Urinary bladder (tissue), 4 donors: ENCODE results near the gene RB1. TPM values are rescaled to one million over a fixed set of nuclear protein-coding genes. Genes with fewer than 3 reads are reported as not detected.
"Not testable (repeated sequence)": the region's sequence is repeated elsewhere in the genome, so short reads cannot be mapped to it uniquely, and the experiment has no call there.

Experiments
- DNase-seq: peaks from one replicate; pipeline ENCODE4 v3.0.0-alpha.2; 2015; ENCODE audit errors: extremely low spot score
- H3K27ac ChIP-seq: one replicate; pipeline ENCODE4 v1.5.1; 2013; ENCODE audit warnings: low read depth, mild to moderate bottlenecking, moderate library complexity
- H3K36me3 ChIP-seq: one replicate; pipeline ENCODE4 v1.6.1; 2013; ENCODE audit warnings: mild to moderate bottlenecking, moderate library complexity; ENCODE audit not compliant: insufficient read depth
- H3K4me1 ChIP-seq: one replicate; pipeline ENCODE4 v1.6.1; 2013; ENCODE audit warnings: mild to moderate bottlenecking, moderate library complexity; ENCODE audit not compliant: insufficient read depth
- H3K4me3 ChIP-seq: one replicate; pipeline ENCODE4 v1.5.1; 2013; ENCODE audit warnings: low read depth, low read length
- WGBS: extraction: QIAGEN DNeasy Blood & Tissue Kit; methylation state at CpG from one replicate; pipeline ENCODE4 v1.1.7; 2013; 5-methylcytosine and 5-hydroxymethylcytosine counted together
- polyA plus RNA-seq: library from polyadenylated mRNA; stranded (reverse); fragments of 200-250 nt; gene quantifications from one replicate; pipeline ENCODE4 v1.2.3, GENCODE V29; 2013
- total RNA-seq: library from RNA; depleted of rRNA; stranded (reverse); fragments of >200 nt; gene quantifications from one replicate; pipeline ENCODE4 v1.2.3, GENCODE V29; 2014
- donor health status: healthy with polysubstance abuse.
- donor health status: healthy.

Gene RB1
- total and polyA plus RNA-seq, 2 donors = 19.7 to 81.6 TPM

GRCh38 chr13:48344264-48344663 is 40.7 kb downstream of the RB1 start:
- Histone ChIP-seq H3K36me3 (no peaks in the 10 kb centered on the region), H3K4me1 (no peaks in the 10 kb centered on the region), H3K4me3 (no peak overlapping the region), H3K27ac (no peak overlapping the region)
- WGBS = 86% methylated on average over 2 of the region's 2 CpGs
- DNase-seq = no peak

GRCh38 chr13:48346583-48346982 is 43.0 kb downstream of the RB1 start:
- 88% methylated on average over 1 of the region's 1 CpG for WGBS
- Histone ChIP-seq H3K4me1 (no peaks in the 10 kb centered on the region), H3K4me3 (no peak overlapping the region), H3K27ac (no peak overlapping the region), H3K36me3 (no peaks in the 10 kb centered on the region)
- DNase-seq = no peak

GRCh38 chr13:48349525-48349924 is 46.0 kb downstream of the RB1 start:
- no peak overlapping the region for H3K4me3 ChIP-seq
- no peak overlapping the region for H3K27ac ChIP-seq
- H3K4me1 ChIP-seq = no peaks in the 10 kb centered on the region
- no peak for DNase-seq
- 94% methylated on average over 2 of the region's 2 CpGs for WGBS
- H3K36me3 ChIP-seq = no peaks in the 10 kb centered on the region

- DNase-seq = no peak
- Histone ChIP-seq H3K4me3 (no peak overlapping the region), H3K27ac (no peak overlapping the region), H3K36me3 (no peaks in the 10 kb centered on the region), H3K4me1 (no peaks in the 10 kb centered on the region)
- 98% methylated on average over 2 of the region's 2 CpGs for WGBS
These were observed 50.0 kb downstream of the RB1 start for GRCh38 chr13:48353590-48353989.

GRCh38 chr13:48355524-48355923 is 52.0 kb downstream of the RB1 start:
- H3K27ac ChIP-seq, DNase-seq, H3K36me3 ChIP-seq, H3K4me1 ChIP-seq, H3K4me3 ChIP-seq: not testable (repeated sequence)
- WGBS = 98% methylated on average over 2 of the region's 2 CpGs

GRCh38 chr13:48356750-48357149 is 53.2 kb downstream of the RB1 start:
- Histone ChIP-seq H3K4me3 (no peak overlapping the region), H3K4me1 (no peaks in the 10 kb centered on the region), H3K36me3 (no peaks in the 10 kb centered on the region), H3K27ac (no peak overlapping the region)
- WGBS = 58% methylated on average over 3 of the region's 3 CpGs
- DNase-seq = no peak

- DNase-seq = no peak
- no peaks in the 10 kb centered on the region for H3K4me1 ChIP-seq
- H3K36me3 ChIP-seq = no peaks in the 10 kb centered on the region
- no peak overlapping the region for H3K4me3 ChIP-seq
- no peak overlapping the region for H3K27ac ChIP-seq
- 91% methylated on average over 1 of the region's 1 CpG for WGBS
These were observed 66.4 kb downstream of the RB1 start for GRCh38 chr13:48369988-48370387.

- no peaks in the 10 kb centered on the region for H3K36me3 ChIP-seq
- WGBS = 66% methylated on average over 2 of the region's 2 CpGs
- no peak for DNase-seq
These were observed 67.3 kb downstream of the RB1 start for GRCh38 chr13:48370815-48371214.

GRCh38 chr13:48377857-48378256 is 74.3 kb downstream of the RB1 start:
- 94% methylated on average over 2 of the region's 2 CpGs for WGBS
- no peak for DNase-seq
- no peak overlapping the region for H3K27ac ChIP-seq
- H3K36me3 ChIP-seq = no peaks in the 10 kb centered on the region
- H3K4me3 ChIP-seq = no peak overlapping the region
- no peaks in the 10 kb centered on the region for H3K4me1 ChIP-seq

More at GRCh38 chr13:48370815-48371214, 67.3 kb downstream of the RB1 start:
- Histone ChIP-seq H3K4me1 (no peaks in the 10 kb centered on the region), H3K27ac (no peak overlapping the region), H3K4me3 (no peak overlapping the region)

- Histone ChIP-seq H3K36me3 (no peaks in the 10 kb centered on the region), H3K4me1 (no peaks in the 10 kb centered on the region), H3K27ac (no peak overlapping the region), H3K4me3 (no peak overlapping the region)
- no peak for DNase-seq
These were observed 77.0 kb downstream of the RB1 start for GRCh38 chr13:48380581-48380980.

GRCh38 chr13:48383384-48383783 is 79.8 kb downstream of the RB1 start:
- no peak for DNase-seq
- WGBS = 95% methylated on average over 2 of the region's 2 CpGs
- Histone ChIP-seq H3K4me3 (no peak overlapping the region), H3K27ac (no peak overlapping the region), H3K4me1 (no peaks in the 10 kb centered on the region), H3K36me3 (no peaks in the 10 kb centered on the region)

- DNase-seq = no peak
- no peaks in the 10 kb centered on the region for H3K4me1 ChIP-seq
- H3K36me3 ChIP-seq = no peaks in the 10 kb centered on the region
- 88% methylated on average over 8 of the region's 8 CpGs for WGBS
- H3K4me3 ChIP-seq = no peak overlapping the region
- H3K27ac ChIP-seq = no peak overlapping the region
These were observed 83.3 kb downstream of the RB1 start for GRCh38 chr13:48386816-48387215.

GRCh38 chr13:48391257-48391656 is 87.7 kb downstream of the RB1 start:
- 97% methylated on average over 3 of the region's 3 CpGs for WGBS
- no peak for DNase-seq

GRCh38 chr13:48393030-48393697 is 89.6 kb downstream of the RB1 start:
- DNase-seq = no peak
- Histone ChIP-seq H3K4me3 (no peak overlapping the region), H3K4me1 (no peaks in the 10 kb centered on the region), H3K36me3 (no peaks in the 10 kb centered on the region), H3K27ac (no peak overlapping the region)
- 77% methylated on average over 3 of the region's 3 CpGs for WGBS

More at GRCh38 chr13:48391257-48391656, 87.7 kb downstream of the RB1 start:
- Histone ChIP-seq H3K4me3 (no peak overlapping the region), H3K36me3 (no peaks in the 10 kb centered on the region), H3K4me1 (no peaks in the 10 kb centered on the region), H3K27ac (no peak overlapping the region)

GRCh38 chr13:48393698-48394085 is 90.1 kb downstream of the RB1 start:
- Histone ChIP-seq H3K4me3 (no peak overlapping the region), H3K36me3 (no peaks in the 10 kb centered on the region), H3K27ac (no peak overlapping the region), H3K4me1 (no peaks in the 10 kb centered on the region)
- DNase-seq = no peak
- 98% methylated on average over 2 of the region's 2 CpGs for WGBS
